Common myeloid progenitor, CD34-positive (primary cell): Measurements from ENCODE around the gene CAPS.
A peak's percentile ranks its signal among the peaks of the same experiment; 100 is the strongest.

Experiments
- CTCF ChIA-PET: fragments of 350-600 bp; sonication (Branson Sonifier 250); formaldehyde crosslinking; loops from one replicate; lab custom pipeline; 2021; ENCODE audit warnings: antibody characterized with exemption; lab: Charles Lee
- POLR2A ChIA-PET: fragments of 350-600 bp; sonication (Branson Sonifier 250); formaldehyde crosslinking; loops from one replicate; lab custom pipeline; 2021; ENCODE audit warnings: antibody characterized with exemption; lab: Charles Lee
- DNase-seq, 3 donors: peaks; one replicate each; pipeline versions ENCODE4 v3.0.0 to v3.0.0-alpha.2; 2013
- H3K27ac ChIP-seq, 2 experiments: 1 replicate in 1 of 2; 2 replicates in 1 of 2; pipeline ENCODE4 v1.7.0; 2013; ENCODE audit warnings: inconsistent platforms in 2 of 2, low read length in 2 of 2, mild to moderate bottlenecking in 2 of 2, low read depth in 1 of 2, moderate library complexity in 1 of 2; ENCODE audit not compliant: severe bottlenecking in 2 of 2, insufficient read depth in 1 of 2, poor library complexity in 1 of 2
- H3K27me3 ChIP-seq, 5 experiments: replicated peaks in 2 of 5; 1 replicate in 3 of 5; 2 replicates in 2 of 5; pipeline versions ENCODE4 v1.6.1 to v1.7.0; 2013; ENCODE audit warnings: low read length in 4 of 5, mild to moderate bottlenecking in 2 of 5, moderate library complexity in 2 of 5, inconsistent platforms in 1 of 5; ENCODE audit not compliant: insufficient read depth in 5 of 5, control insufficient read depth in 4 of 5
- H3K36me3 ChIP-seq, 4 experiments: 1 replicate in 2 of 4; 2 replicates in 2 of 4; pipeline versions ENCODE4 v1.6.1 to v1.7.0; 2013; ENCODE audit warnings: low read length in 3 of 4, control low read depth in 1 of 4, mild to moderate bottlenecking in 1 of 4; ENCODE audit not compliant: control insufficient read depth in 4 of 4, insufficient read depth in 4 of 4
- H3K4me1 ChIP-seq, 4 experiments: 1 replicate in 3 of 4; 2 replicates in 1 of 4; pipeline versions ENCODE4 v1.6.1 to v1.7.1; 2013; ENCODE audit warnings: low read length in 3 of 4, mild to moderate bottlenecking in 3 of 4, control low read depth in 1 of 4, inconsistent platforms in 1 of 4, moderate library complexity in 1 of 4; ENCODE audit not compliant: control insufficient read depth in 4 of 4, insufficient read depth in 4 of 4; ENCODE audit errors: control extremely low read depth in 1 of 4
- H3K4me3 ChIP-seq, 7 experiments: 1 replicate in 4 of 7; 2 replicates in 3 of 7; pipeline versions ENCODE4 v1.5.1 to v1.7.0; 2013; ENCODE audit warnings: mild to moderate bottlenecking in 7 of 7, low read length in 6 of 7, moderate library complexity in 6 of 7, inconsistent platforms in 2 of 7, low read depth in 2 of 7, control low read depth in 1 of 7; ENCODE audit not compliant: insufficient read depth in 4 of 7, control insufficient read depth in 1 of 7; ENCODE audit errors: extremely low read depth in 1 of 7
- H3K9me3 ChIP-seq, 5 experiments: 1 replicate in 4 of 5; 2 replicates in 1 of 5; pipeline versions ENCODE4 v1.6.1 to v1.7.1; 2013; ENCODE audit warnings: low read length in 4 of 5, mild to moderate bottlenecking in 2 of 5, inconsistent platforms in 1 of 5, low read depth in 1 of 5, moderate library complexity in 1 of 5; ENCODE audit not compliant: control insufficient read depth in 4 of 5, insufficient read depth in 2 of 5; ENCODE audit errors: control extremely low read depth in 1 of 5
- WGBS: methylation state at CpG from one replicate; pipeline ENCODE4 v1.1.5; 2013; ENCODE audit not compliant: insufficient coverage; 5-methylcytosine and 5-hydroxymethylcytosine counted together

CAPS gene

DNA sequence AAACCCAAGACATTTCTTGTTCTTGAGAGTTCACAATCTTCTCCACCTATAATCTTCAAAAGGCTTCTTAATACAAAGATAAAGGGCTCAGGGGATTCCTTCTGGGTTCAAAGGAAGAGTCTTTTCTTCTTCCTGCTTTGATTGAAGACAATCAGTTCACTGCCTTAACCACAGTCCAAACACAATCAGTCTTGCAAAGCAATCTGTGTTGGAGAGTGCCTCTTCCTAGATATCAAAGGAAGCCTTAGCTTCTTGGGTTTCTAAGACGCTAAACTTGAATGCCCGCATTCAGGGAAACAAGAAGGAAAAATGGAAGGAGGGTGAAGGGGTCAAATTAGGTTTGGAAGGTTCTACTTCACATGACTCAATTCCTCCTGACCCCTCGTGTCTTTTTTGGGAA, 36.7 kb downstream of the CAPS start:
- Histone ChIP-seq H3K9me3 (no peaks in the 10 kb centered on the region), H3K36me3 (peaks cover 6 to 47% (median 12%) of the 10 kb centered on the region in 4 experiments), H3K27ac (no peak overlapping the region), H3K4me3 (no peak overlapping the region), H3K27me3 (no peaks in the 10 kb centered on the region), H3K4me1 (peaks cover 9 to 67% (median 44%) of the 10 kb centered on the region in 4 experiments)
- no peak for DNase-seq
- 90% methylated on average over 2 of the region's 3 CpGs for WGBS
- ChIA-PET POLR2A (interaction anchor here (1.3 kb wide), 1 partner anchor 11 kb away, joined by 3 read pairs; no protein-coding TSS in a partner anchor), CTCF (interaction anchor here (1.0 to 4.6 kb wide), 5 partner anchors 9 to 147 kb away, joined by 3 to 20 read pairs (median 3); no protein-coding TSS in a partner anchor)

DNA sequence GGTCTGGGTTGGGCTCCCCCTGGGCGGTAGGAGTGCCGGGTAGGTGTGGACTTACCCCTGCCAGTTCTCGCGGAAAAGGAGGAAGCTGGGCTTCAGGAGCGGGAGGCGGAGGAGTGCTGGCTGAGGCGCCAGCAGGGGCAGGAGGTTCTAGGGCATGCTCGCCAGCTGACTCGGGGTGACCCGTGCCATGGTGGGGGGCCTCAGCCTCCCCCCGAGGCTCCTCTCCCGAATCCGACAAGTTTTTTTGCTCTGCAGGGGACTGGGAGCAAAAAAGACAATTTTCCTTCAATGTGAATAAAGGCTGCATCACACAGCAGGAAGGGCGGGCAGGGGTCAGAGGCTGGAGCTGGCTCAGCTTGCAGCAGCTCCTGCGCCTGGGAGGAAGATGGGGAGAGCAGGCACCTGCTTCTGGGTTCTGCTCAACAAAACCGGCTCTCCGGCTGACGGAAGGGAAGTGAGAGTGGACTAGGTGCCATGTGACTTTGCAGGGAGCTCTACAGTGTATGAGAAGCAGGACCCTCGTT, 37.3 kb downstream of the CAPS start:
- CTCF ChIA-PET = interaction anchor here (0.6 to 4.6 kb wide), 8 partner anchors 10 to 400 kb away, joined by 3 to 20 read pairs (median 3); no protein-coding TSS in a partner anchor

DNA sequence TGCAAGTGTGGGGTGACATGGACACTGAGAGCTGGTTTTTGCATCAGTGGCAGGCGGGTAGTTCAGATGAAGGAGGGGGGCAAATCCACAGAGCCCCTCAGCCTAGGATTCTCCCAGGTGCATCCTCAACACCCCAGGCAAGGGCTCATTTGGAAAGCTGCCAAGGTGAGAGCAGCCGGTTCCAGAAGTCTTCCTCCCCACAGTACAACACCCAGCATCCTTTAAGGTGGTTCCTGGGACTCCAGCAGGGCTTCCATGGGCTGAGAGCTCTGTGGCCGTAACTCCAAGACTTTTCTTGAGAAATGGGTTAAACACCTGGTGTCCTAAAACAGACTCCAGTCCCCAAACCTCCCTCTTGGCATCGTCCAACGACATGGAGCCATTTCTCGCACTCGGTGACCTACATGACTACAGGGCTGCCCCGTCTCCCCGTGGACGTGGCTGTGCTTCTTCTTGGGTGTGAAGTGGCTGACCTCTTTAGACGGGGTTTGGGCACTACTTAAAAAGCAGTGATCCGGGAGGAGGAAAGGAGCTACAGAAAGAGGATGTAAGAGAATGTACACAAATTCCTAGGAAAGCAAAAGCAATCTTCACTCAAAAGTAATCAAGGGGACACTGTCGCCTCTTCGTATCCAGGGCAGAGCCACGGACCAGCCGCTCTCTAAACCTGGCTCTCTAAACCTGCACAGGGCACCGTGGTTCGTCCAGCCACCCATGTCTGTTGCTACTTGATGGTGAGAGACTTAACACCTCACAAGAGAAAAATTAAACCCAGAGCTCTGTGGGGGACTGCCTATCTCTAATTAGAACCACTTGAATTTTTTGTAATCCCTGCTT, 38.4 kb downstream of the CAPS start:
- ChIA-PET CTCF (interaction anchor here (0.9 to 4.6 kb wide), 7 partner anchors 9 to 148 kb away, joined by 3 to 20 read pairs (median 4); no protein-coding TSS in a partner anchor), POLR2A (no interaction called here)
- Histone ChIP-seq H3K36me3 (peaks cover 2 to 34% (median 13%) of the 10 kb centered on the region in 4 experiments), H3K4me3 (no peak overlapping the region), H3K9me3 (no peaks in the 10 kb centered on the region), H3K4me1 (peaks cover 9 to 67% (median 44%) of the 10 kb centered on the region in 4 experiments), H3K27ac (peak overlapping the region in 1 of 2 experiments; percentile 67), H3K27me3 (no peaks in the 10 kb centered on the region)
- WGBS = 90% methylated on average over 14 of the region's 18 CpGs
- peak in 2 of 3 donors; percentile 41 to 48 for DNase-seq

More for the DNA sequence above, 37.3 kb downstream of the CAPS start:
- H3K27me3 ChIP-seq = no peaks in the 10 kb centered on the region
- no peak for DNase-seq
- peaks cover 9 to 67% (median 44%) of the 10 kb centered on the region in 4 experiments for H3K4me1 ChIP-seq
- POLR2A ChIA-PET = interaction anchor here (1.3 kb wide), 1 partner anchor 10 kb away, joined by 3 read pairs; no protein-coding TSS in a partner anchor
- 10% methylated on average over 19 of the region's 19 CpGs for WGBS
- no peak overlapping the region for H3K27ac ChIP-seq
- no peaks in the 10 kb centered on the region for H3K9me3 ChIP-seq
- peaks cover 3 to 41% (median 12%) of the 10 kb centered on the region in 4 experiments for H3K36me3 ChIP-seq
- peak overlapping the region in 1 of 7 experiments; percentile 49 for H3K4me3 ChIP-seq

DNA sequence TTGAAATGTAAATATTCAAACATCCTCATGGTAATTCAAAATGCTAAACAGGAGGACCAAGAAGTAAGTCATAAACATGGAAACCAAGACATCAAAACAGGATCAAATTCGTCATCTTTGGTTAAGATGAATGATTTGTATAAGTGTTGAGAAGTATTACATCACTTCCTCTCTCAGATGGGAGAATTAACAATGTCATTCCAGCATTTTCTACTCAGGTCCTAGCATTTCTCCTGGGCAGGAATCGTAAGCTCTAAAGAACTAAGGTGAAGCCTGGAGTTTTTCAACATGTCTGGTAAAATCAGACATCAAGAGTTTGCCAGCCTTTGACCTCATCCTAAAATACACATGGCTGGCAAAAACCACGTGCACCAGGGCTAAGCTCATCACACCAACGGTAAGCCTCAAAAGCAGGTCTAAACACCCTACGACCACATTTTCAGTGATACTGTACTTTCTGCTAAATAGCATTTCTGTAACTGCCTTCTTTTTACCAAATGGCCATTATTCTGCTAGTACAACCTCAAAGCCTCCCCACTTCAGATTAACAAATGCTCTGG, 39.1 kb downstream of the CAPS start:
- peak overlapping the region in 2 of 7 experiments; percentile 44 to 60 for H3K4me3 ChIP-seq
- H3K27ac ChIP-seq = peak overlapping the region in 1 of 2 experiments; percentile 67
- H3K4me1 ChIP-seq = peaks cover 9 to 67% (median 44%) of the 10 kb centered on the region in 4 experiments
- H3K9me3 ChIP-seq = no peaks in the 10 kb centered on the region
- CTCF ChIA-PET = interaction anchor here (0.9 to 4.6 kb wide), 7 partner anchors 9 to 149 kb away, joined by 3 to 20 read pairs (median 4); no protein-coding TSS in a partner anchor
- H3K27me3 ChIP-seq = no peaks in the 10 kb centered on the region
- H3K36me3 ChIP-seq = peaks cover 0 to 35% (median 11%) of the 10 kb centered on the region in 4 experiments
- POLR2A ChIA-PET = no interaction called here
- WGBS = 73% methylated on average over 4 of the region's 5 CpGs
- DNase-seq = peak in 2 of 3 donors; percentile 37 to 41

DNA sequence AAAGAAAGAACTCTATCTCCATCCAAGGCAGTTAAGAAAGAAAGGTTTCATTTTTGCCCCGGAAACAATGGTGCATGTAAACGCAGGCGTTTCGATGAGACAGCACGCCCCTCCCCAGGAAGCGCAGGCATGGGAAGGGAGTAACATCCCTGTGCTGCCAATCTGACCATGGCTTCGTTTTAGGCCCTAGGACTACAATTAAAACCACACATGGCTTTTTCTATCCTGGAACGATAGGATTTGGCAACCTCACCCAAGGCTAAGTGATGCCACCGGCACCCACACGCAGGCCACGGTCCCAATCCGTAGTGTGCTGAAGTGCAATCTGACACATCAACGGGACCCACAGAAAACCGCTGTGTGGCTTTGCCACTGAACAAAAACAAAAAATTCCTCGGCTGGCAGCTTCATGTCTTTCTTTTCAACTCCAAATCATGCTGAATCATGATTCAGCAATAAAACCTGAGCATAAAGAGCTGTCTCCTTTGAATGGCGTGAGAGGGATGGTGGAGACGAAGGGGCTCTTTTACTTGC, 39.7 kb downstream of the CAPS start:
- POLR2A ChIA-PET = no interaction called here
- CTCF ChIA-PET = interaction anchor here (2.2 to 4.6 kb wide), 2 partner anchors 15 to 68 kb away, joined by 6 to 20 read pairs; no protein-coding TSS in a partner anchor
- peak overlapping the region in 3 of 7 experiments; percentile 33 to 60 (median 44) for H3K4me3 ChIP-seq
- DNase-seq = peak; percentile 47 to 86 (median 79)
- H3K4me1 ChIP-seq = peaks cover 9 to 67% (median 46%) of the 10 kb centered on the region in 4 experiments
- peak overlapping the region; percentile 43 to 67 for H3K27ac ChIP-seq
- no peaks in the 10 kb centered on the region for H3K9me3 ChIP-seq
- H3K36me3 ChIP-seq = peaks cover 0 to 35% (median 11%) of the 10 kb centered on the region in 4 experiments
- 24% methylated on average over 15 of the region's 17 CpGs for WGBS
- no peaks in the 10 kb centered on the region for H3K27me3 ChIP-seq

DNA sequence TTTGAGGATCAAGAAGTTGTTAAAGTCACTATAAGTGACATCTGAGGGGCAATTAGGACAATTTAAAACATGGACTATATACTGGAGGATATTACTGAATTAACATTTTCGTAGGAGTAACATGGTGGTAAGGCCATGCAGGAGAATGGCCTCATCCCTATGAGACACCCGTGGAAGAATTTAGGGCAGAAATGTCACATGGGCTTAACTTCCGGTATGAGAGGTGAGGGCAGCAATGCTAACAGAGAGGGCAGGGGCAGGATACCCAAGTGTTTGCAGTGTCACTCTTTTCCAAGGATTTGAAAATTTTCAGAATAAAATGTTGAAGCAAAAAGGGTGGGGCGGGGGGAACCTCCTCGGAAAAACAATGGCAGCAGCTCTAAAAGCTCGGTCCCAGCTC, 40.2 kb downstream of the CAPS start:
- ChIA-PET POLR2A (no interaction called here), CTCF (interaction anchor here (2.2 to 4.6 kb wide), 2 partner anchors 15 to 68 kb away, joined by 6 to 20 read pairs; no protein-coding TSS in a partner anchor)
- H3K4me3 ChIP-seq = peak overlapping the region in 3 of 7 experiments; percentile 33 to 60 (median 44)
- peaks cover 9 to 68% (median 48%) of the 10 kb centered on the region in 4 experiments for H3K4me1 ChIP-seq
- no peak for DNase-seq
- no peaks in the 10 kb centered on the region for H3K27me3 ChIP-seq
- 67% methylated on average over 5 of the region's 6 CpGs for WGBS
- H3K36me3 ChIP-seq = peaks cover 0 to 30% (median 12%) of the 10 kb centered on the region in 4 experiments
- H3K27ac ChIP-seq = peak overlapping the region in 1 of 2 experiments; percentile 67
- H3K9me3 ChIP-seq = no peaks in the 10 kb centered on the region
